B cell (primary cell): ENCODE data around the gene TUT4. TPM values are rescaled to one million over a fixed set of nuclear protein-coding genes. Genes with fewer than 3 reads are reported as not detected.

Source experiments
- ATAC-seq: fragments of 200-7000 bp; cut with Tn5 transposase; one replicate; pipeline ENCODE4 v1.10.0; 2021; ENCODE audit warnings: low read depth, mild to moderate bottlenecking, moderate number of reproducible peaks, moderate library complexity
- CTCF ChIA-PET: fragments of 350-600 bp; sonication (Branson Sonifier 250); formaldehyde crosslinking; loops from one replicate; lab custom pipeline; 2021; ENCODE audit warnings: antibody characterized with exemption, inconsistent platforms; lab: Charles Lee
- POLR2A ChIA-PET: fragments of 350-600 bp; sonication (Branson Sonifier 250); formaldehyde crosslinking; loops from one replicate; lab custom pipeline; 2021; ENCODE audit warnings: antibody characterized with exemption; lab: Charles Lee
- DNase-seq: peaks from one replicate; pipeline ENCODE4 v3.0.0; 2013
- H2AFZ ChIP-seq: 2 replicates; pipeline ENCODE4 v1.6.1; 2012; ENCODE audit warnings: mild to moderate bottlenecking, low read depth, low read length; ENCODE audit not compliant: insufficient read depth, poor library complexity, severe bottlenecking
- H3K27ac ChIP-seq, 2 donors: 1 replicate in 1 of 2; 2 replicates in 1 of 2; pipeline ENCODE4 v1.5.1; 2012 to 2013; ENCODE audit warnings: low read length in 2 of 2, mild to moderate bottlenecking in 2 of 2, moderate library complexity in 1 of 2
- H3K27me3 ChIP-seq, 4 experiments: fragments of 200-600 bp in 1 of 4; sonication (generic) in 1 of 4; replicated peaks in 1 of 4; 1 replicate in 2 of 4; 2 replicates in 2 of 4; pipeline versions ENCODE4 v1.6.1 to v1.7.0; 2013 to 2016; ENCODE audit warnings: low read length in 3 of 4, mild to moderate bottlenecking in 2 of 4, mixed read lengths in 1 of 4, moderate library complexity in 1 of 4; ENCODE audit not compliant: insufficient read depth in 4 of 4, control insufficient read depth in 3 of 4; ENCODE audit errors: control extremely low read depth in 1 of 4
- H3K36me3 ChIP-seq, 2 experiments: replicated peaks in 1 of 2; 1 replicate in 1 of 2; 2 replicates in 1 of 2; pipeline versions ENCODE4 v1.6.1 to v1.7.1; 2013; ENCODE audit warnings: low read length in 1 of 2; ENCODE audit not compliant: insufficient read depth in 2 of 2, control insufficient read depth in 1 of 2; ENCODE audit errors: control extremely low read depth in 1 of 2, extremely low read depth in 1 of 2
- H3K4me1 ChIP-seq, 2 donors: fragments of 200-600 bp in 1 of 2; sonication (generic) in 1 of 2; 1 replicate in 1 of 2; 2 replicates in 1 of 2; pipeline versions ENCODE4 v1.5.1 to v1.6.1; 2013 to 2017; ENCODE audit warnings: low read length in 2 of 2; ENCODE audit not compliant: control insufficient read depth in 2 of 2, insufficient read depth in 2 of 2
- H3K4me2 ChIP-seq: replicated peaks from 2 replicates; pipeline ENCODE3; 2012; ENCODE audit warnings: mild to moderate bottlenecking, low read depth, low read length; ENCODE audit not compliant: poor library complexity, severe bottlenecking
- H3K4me3 ChIP-seq, 5 experiments: fragments of 200-600 bp in 1 of 5; sonication (generic) in 1 of 5; 1 replicate in 3 of 5; 2 replicates in 2 of 5; pipeline versions ENCODE4 v1.5.1 to v1.7.0; 2011 to 2016; ENCODE audit warnings: low read length in 4 of 5, mild to moderate bottlenecking in 4 of 5, low read depth in 2 of 5, control low read depth in 1 of 5, moderate library complexity in 1 of 5; ENCODE audit not compliant: insufficient read depth in 1 of 5; ENCODE audit errors: control extremely low read depth in 1 of 5, extremely low read depth in 1 of 5
- H3K79me2 ChIP-seq: fragments of 200-600 bp; sonication (generic); one replicate; pipeline ENCODE4 v1.6.0; 2016; ENCODE audit warnings: low read length; ENCODE audit not compliant: control insufficient read depth, insufficient read depth
- H3K9ac ChIP-seq: fragments of 200-600 bp; sonication (generic); 2 replicates; pipeline ENCODE4 v1.6.1; 2017; ENCODE audit warnings: mild to moderate bottlenecking, low read length, moderate library complexity
- H3K9me3 ChIP-seq, 3 donors: one replicate each; pipeline versions ENCODE4 v1.6.1 to v1.7.1; 2013; ENCODE audit warnings: low read length in 2 of 3; ENCODE audit not compliant: control insufficient read depth in 2 of 3, insufficient read depth in 1 of 3; ENCODE audit errors: control extremely low read depth in 1 of 3
- H4K20me1 ChIP-seq: 2 replicates; pipeline ENCODE4 v1.6.0; 2012; ENCODE audit warnings: mild to moderate bottlenecking, low read length; ENCODE audit not compliant: insufficient read depth, control insufficient read depth, poor library complexity, severe bottlenecking
- H3K27ac Mint-ChIP-seq: one replicate; pipeline ENCODE4 v1.8.0; 2021; ENCODE audit warnings: mixed read lengths
- H3K27me3 Mint-ChIP-seq: one replicate; pipeline ENCODE4 v1.8.0; 2021; ENCODE audit warnings: mixed read lengths
- H3K4me1 Mint-ChIP-seq: one replicate; pipeline ENCODE4 v1.8.0; 2021; ENCODE audit warnings: mixed read lengths
- H3K4me3 Mint-ChIP-seq: one replicate; pipeline ENCODE4 v1.8.0; 2021; ENCODE audit warnings: mixed read lengths
- H3K9me3 Mint-ChIP-seq: one replicate; pipeline ENCODE4 v1.8.0; 2022; ENCODE audit warnings: mixed read lengths; ENCODE audit not compliant: insufficient read depth
- EZH2 ChIP-seq: IDR thresholded peaks from 2 replicates; pipeline ENCODE4 v1.6.1; 2012; ENCODE audit warnings: borderline replicate concordance, low read depth, mild to moderate bottlenecking, moderate library complexity, low read length; ENCODE audit not compliant: insufficient read depth, poor library complexity, severe bottlenecking
- WGBS: methylation state at CpG from one replicate; pipeline ENCODE4 v1.1.5; 2013; ENCODE audit warnings: missing lambda C conversion rate; ENCODE audit not compliant: insufficient coverage; 5-methylcytosine and 5-hydroxymethylcytosine counted together
- intact Hi-C: fragments of 100-400 bp; cut with micrococcal nuclease; formaldehyde crosslinking; loops from one replicate; pipeline ENCODE4 v1.10.0; 2022
- polyA plus RNA-seq: library from polyadenylated mRNA; depleted of rRNA; stranded (reverse); fragments of >200 nt; gene quantifications from 2 replicates; pipeline ENCODE4 v1.2.3, GENCODE V29; 2012
- total RNA-seq, 2 donors: library from RNA; stranded (reverse); fragments of 120-200 nt in 1 of 2; gene quantifications; 1 replicate in 1 of 2; 2 replicates in 1 of 2; pipeline versions ENCODE4 v1.2.3 to v1.2.4, GENCODE V29; 2013 to 2022
- TF ChIP-seq, protein P1 (sequence below): fragments of 200-600 bp; IDR thresholded peaks from one replicate; pipeline ENCODE4 v1.8.0; 2022; ENCODE audit warnings: antibody characterized with exemption, mild to moderate bottlenecking

The TUT4 gene
- total and polyA plus RNA-seq, 2 donors (not counting 1 experiment from before 2014, with no cell fraction given) = 76.6 to 248 TPM

DNA sequence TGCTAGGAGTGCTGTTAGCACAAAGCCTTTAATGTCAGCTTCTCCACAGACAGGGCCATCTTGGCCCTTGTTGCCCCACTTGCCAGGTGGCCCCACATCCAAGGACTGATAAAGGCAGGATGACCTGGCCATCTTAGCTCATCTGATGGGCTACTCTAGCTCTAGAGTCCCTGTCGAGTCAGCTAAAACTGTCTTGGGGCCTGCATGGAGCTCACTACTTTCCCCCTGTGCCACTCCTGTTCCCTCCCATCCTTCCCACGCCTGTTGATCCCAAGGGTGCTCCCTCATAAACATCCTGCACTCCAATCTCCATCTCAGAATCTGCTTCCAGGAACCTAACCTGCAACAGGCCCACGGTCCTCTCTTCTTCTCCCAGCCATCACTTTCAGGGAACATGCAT lies 48.6 kb upstream of the TUT4 start:
- 77% methylated on average over 3 of the region's 3 CpGs for WGBS
- Mint-ChIP-seq H3K27ac (peak overlapping the region; percentile 93), H3K4me1 (peaks cover 47% of the 10 kb centered on the region), H3K27me3 (no peaks in the 10 kb centered on the region), H3K4me3 (peak overlapping the region; percentile 88), H3K9me3 (no peaks in the 10 kb centered on the region)
- Histone ChIP-seq H3K4me1 (peaks cover 34 to 46% of the 10 kb centered on the region in 2 donors), H3K4me3 (peak overlapping the region in 4 of 5 experiments; percentile 47 to 70 (median 68)), H3K9ac (peak overlapping the region; percentile 84), H3K27ac (peak overlapping the region in 1 of 2 donors; percentile 76), H3K9me3 (no peaks in the 10 kb centered on the region), H4K20me1 (no peaks in the 10 kb centered on the region), H3K4me2 (peak overlapping the region; percentile 93), H3K79me2 (peaks cover 53% of the 10 kb centered on the region), H3K36me3 (peaks cover 0 to 3% of the 10 kb centered on the region in 2 experiments), H3K27me3 (no peaks in the 10 kb centered on the region), H2AFZ (peak overlapping the region; percentile 94)
- intact Hi-C loops = loop anchor here (5.0 kb wide), 2 partner anchors 66 to 86 kb away; no protein-coding TSS in a partner anchor
- TF ChIP-seq, protein P1, sequence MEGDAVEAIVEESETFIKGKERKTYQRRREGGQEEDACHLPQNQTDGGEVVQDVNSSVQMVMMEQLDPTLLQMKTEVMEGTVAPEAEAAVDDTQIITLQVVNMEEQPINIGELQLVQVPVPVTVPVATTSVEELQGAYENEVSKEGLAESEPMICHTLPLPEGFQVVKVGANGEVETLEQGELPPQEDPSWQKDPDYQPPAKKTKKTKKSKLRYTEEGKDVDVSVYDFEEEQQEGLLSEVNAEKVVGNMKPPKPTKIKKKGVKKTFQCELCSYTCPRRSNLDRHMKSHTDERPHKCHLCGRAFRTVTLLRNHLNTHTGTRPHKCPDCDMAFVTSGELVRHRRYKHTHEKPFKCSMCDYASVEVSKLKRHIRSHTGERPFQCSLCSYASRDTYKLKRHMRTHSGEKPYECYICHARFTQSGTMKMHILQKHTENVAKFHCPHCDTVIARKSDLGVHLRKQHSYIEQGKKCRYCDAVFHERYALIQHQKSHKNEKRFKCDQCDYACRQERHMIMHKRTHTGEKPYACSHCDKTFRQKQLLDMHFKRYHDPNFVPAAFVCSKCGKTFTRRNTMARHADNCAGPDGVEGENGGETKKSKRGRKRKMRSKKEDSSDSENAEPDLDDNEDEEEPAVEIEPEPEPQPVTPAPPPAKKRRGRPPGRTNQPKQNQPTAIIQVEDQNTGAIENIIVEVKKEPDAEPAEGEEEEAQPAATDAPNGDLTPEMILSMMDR = no peak
- TF ChIP-seq EZH2 = no peak
- POLR2A ChIA-PET = interaction anchor here (0.8 to 2.3 kb wide), 4 partner anchors 8 to 232 kb away, joined by 3 to 16 read pairs (median 6); partner anchors contain the start of gene TUT4
- no peak for ATAC-seq
- CTCF ChIA-PET = interaction anchor here (0.6 to 1.3 kb wide), 4 partner anchors 9 to 85 kb away, joined by 3 to 4 read pairs (median 3); partner anchors contain the start of gene SHISAL2A
- DNase-seq = peak; percentile 11

DNA sequence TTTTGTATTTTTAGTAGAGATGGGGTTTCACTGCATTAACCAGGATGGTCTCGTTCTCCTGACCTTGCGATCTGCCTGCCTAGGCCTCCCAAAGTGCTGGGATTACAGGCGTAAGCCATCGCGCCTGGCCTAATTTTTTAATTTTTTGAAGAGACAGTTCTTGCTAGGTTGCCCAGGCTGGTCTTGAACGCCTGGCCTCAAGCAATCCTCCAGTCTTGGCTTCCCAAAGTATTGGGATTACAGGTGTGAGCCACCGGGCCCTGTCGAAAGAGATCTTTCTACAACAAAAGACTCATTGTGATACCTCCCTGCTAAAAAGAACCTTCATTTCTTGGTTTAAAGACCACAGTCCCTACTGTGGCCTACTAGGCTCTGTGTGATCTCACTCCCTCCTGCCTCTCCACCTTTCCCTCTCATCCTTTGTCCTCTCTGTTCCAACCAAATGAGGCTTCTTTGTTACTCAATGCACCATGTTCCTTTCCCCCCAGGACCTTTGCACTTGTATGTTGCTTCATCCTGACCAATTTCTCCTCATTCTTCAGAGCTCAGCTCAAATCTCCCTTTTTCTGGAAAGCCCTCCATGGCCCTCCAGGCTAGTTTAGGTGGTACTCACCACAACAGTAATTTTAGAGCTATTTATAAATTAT lies 47.8 kb upstream of the TUT4 start:
- H4K20me1 ChIP-seq = no peaks in the 10 kb centered on the region
- H3K36me3 ChIP-seq = peaks cover 0 to 3% of the 10 kb centered on the region in 2 experiments
- intact Hi-C loops = loop anchor here (5.0 kb wide), 2 partner anchors 67 to 87 kb away; no protein-coding TSS in a partner anchor
- no peaks in the 10 kb centered on the region for H3K27me3 ChIP-seq
- WGBS = 99% methylated on average over 8 of the region's 8 CpGs
- ATAC-seq (no peak), DNase-seq (no peak)
- no peak overlapping the region for H3K9ac ChIP-seq
- H3K27ac Mint-ChIP-seq = peak overlapping the region; percentile 17
- H3K79me2 ChIP-seq = peaks cover 53% of the 10 kb centered on the region
- no peaks in the 10 kb centered on the region for H3K9me3 ChIP-seq
- H3K27me3 Mint-ChIP-seq = no peaks in the 10 kb centered on the region
- peaks cover 38% of the 10 kb centered on the region for H3K4me1 Mint-ChIP-seq
- POLR2A ChIA-PET = interaction anchor here (1.3 to 2.3 kb wide), 2 partner anchors 31 to 47 kb away, joined by 7 to 16 read pairs; partner anchors contain the start of gene TUT4
- no peak overlapping the region for H3K27ac ChIP-seq
- H3K4me2 ChIP-seq = no peak overlapping the region
- H3K4me1 ChIP-seq = peaks cover 34 to 42% of the 10 kb centered on the region in 2 donors
- no peak overlapping the region for H2AFZ ChIP-seq
- peak overlapping the region; percentile 26 for H3K4me3 Mint-ChIP-seq
- no peaks in the 10 kb centered on the region for H3K9me3 Mint-ChIP-seq
- CTCF ChIA-PET = no interaction called here
- no peak overlapping the region for H3K4me3 ChIP-seq
- TF ChIP-seq, protein P1 = no peak
- no peak for TF ChIP-seq EZH2
